Measurements from ENCODE around the gene PDE1C. TPM values are rescaled to one million over a fixed set of nuclear protein-coding genes. Genes with fewer than 3 reads are reported as not detected.
A peak's percentile ranks its signal among the peaks of the same experiment; 100 is the strongest.

The PDE1C gene
- polyA plus RNA-seq, 1 of the 3 experiments (the other 2 are of a cell fraction), result 4.6 TPM

DNA sequence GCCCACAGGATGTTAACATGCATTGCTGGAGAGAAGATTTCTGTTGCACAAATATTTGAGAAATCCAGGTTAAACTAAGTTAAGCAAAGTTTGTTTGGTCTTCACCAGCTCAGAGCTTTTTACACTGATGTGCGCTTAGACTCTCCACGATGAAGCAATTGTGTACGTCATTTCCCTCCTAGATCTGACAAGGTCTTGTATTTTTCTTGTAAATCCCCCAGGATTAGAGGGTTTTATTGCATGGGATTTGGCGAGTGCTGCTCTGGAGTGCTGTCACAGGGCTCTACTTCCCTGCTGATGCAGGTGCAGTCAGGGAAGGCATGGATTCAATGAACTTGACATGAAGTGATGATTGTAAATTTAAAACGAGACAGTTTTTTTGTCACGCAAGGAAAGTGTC is 173.3 kb downstream of the PDE1C start:
- TF ChIP-seq RCOR1 (IDR thresholded peaks at IDR 0.05; ENCODE audit: low read length) (no peak), NRF1 (IDR thresholded peaks at IDR 0.05; ENCODE audit: low read depth, low read length) (no peak), JUND (IDR thresholded peaks at IDR 0.05) (no peak)
- no peaks in the 10 kb centered on the region for H4K20me1 ChIP-seq (ENCODE audit: insufficient read depth)
- no peaks in the 10 kb centered on the region for H3K36me3 ChIP-seq (replicated peaks in 1 of 2; ENCODE audit: control insufficient read depth in 1 of 2, insufficient read depth in 2 of 2, low read length in 1 of 2)
- no peak overlapping the region for H3K4me2 ChIP-seq
- H3K4me1 ChIP-seq (ENCODE audit: control insufficient read depth in 1 of 2, insufficient read depth in 2 of 2, low read depth in 1 of 2, low read length in 1 of 2), result peaks cover 0 to 2% of the 10 kb centered on the region in 2 experiments; a peak in 2 of 4 replicates
- H3K27ac ChIP-seq (ENCODE audit: low read depth in 2 of 2, low read length in 1 of 2), result no peak overlapping the region; a peak in 1 of 4 replicates
- H3F3A ChIP-seq (replicated peaks; ENCODE audit: insufficient read depth), result no peaks in the 10 kb centered on the region
- CTCF ChIA-PET, result no interaction called here
- H2AFZ ChIP-seq (ENCODE audit: low read depth), result no peak overlapping the region
- H3K79me2 ChIP-seq (ENCODE audit: insufficient read depth), result no peaks in the 10 kb centered on the region
- POLR2A ChIA-PET, result no interaction called here
- WGBS (ENCODE audit: low lambda C conversion rate), result 14% methylated on average over 6 of the region's 6 CpGs
- no peak overlapping the region for H3K9ac ChIP-seq
- H3K4me3 ChIP-seq (ENCODE audit: low read depth in 2 of 2, low read length in 1 of 2), result no peak overlapping the region
- DNase-seq, result no peak
- H3K9me3 ChIP-seq, result no peaks in the 10 kb centered on the region; the same call in 1 of the 2 replicates
- peaks cover 9% of the 10 kb centered on the region; the same call in 1 of the 2 replicates for H3K27me3 ChIP-seq (ENCODE audit: insufficient read depth)
- no peaks in the 10 kb centered on the region for H3K9me2 ChIP-seq

DNA sequence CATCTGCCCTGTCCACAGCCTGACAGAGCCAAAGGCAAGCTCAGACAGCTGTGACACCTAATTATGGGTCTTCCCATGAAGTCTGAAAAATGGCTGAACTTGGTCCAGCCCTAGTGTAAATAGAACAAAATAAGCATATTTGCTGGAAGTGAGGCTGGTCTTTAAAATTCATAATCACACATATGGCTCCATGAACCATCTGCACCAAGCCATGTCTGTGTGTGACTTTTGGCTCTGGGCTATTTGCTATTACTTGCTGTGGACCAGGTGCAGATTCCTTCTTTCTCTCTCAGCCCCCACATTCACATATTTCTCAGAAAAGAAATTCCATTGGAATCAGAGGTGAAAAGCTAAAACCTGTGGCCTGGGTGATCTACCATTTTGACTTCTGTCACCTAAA is 175.9 kb downstream of the PDE1C start:
- Histone ChIP-seq H3K9me3 (no peaks in the 10 kb centered on the region), H3K4me1 (ENCODE audit: control insufficient read depth in 1 of 2, insufficient read depth in 2 of 2, low read depth in 1 of 2, low read length in 1 of 2) (peaks cover 0 to 2% of the 10 kb centered on the region in 2 experiments; a peak in 2 of 4 replicates), H3K36me3 (replicated peaks in 1 of 2; ENCODE audit: control insufficient read depth in 1 of 2, insufficient read depth in 2 of 2, low read length in 1 of 2) (no peaks in the 10 kb centered on the region), H3K27me3 (ENCODE audit: insufficient read depth) (peaks cover 4% of the 10 kb centered on the region; the same call in 1 of the 2 replicates), H3K27ac (ENCODE audit: low read depth in 2 of 2, low read length in 1 of 2) (no peak overlapping the region), H3K9me2 (no peaks in the 10 kb centered on the region), H3F3A (replicated peaks; ENCODE audit: insufficient read depth) (no peaks in the 10 kb centered on the region), H3K4me3 (ENCODE audit: low read depth in 2 of 2, low read length in 1 of 2) (no peak overlapping the region), H4K20me1 (ENCODE audit: insufficient read depth) (no peaks in the 10 kb centered on the region), H3K79me2 (ENCODE audit: insufficient read depth) (no peaks in the 10 kb centered on the region), H3K9ac (no peak overlapping the region), H3K4me2 (no peak overlapping the region), H2AFZ (ENCODE audit: low read depth) (no peak overlapping the region)
- TF ChIP-seq FOSL2 (IDR thresholded peaks at IDR 0.05; ENCODE audit: borderline replicate concordance, low read depth) (no peak), MEF2A (IDR thresholded peaks at IDR 0.05; ENCODE audit: borderline replicate concordance, low read depth) (no peak), ELF1 (IDR thresholded peaks at IDR 0.05) (no peak)
- TF ChIP-seq, protein P1, sequence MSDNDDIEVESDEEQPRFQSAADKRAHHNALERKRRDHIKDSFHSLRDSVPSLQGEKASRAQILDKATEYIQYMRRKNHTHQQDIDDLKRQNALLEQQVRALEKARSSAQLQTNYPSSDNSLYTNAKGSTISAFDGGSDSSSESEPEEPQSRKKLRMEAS (IDR thresholded peaks at IDR 0.05; ENCODE audit: low read depth), result no peak
- CTCF ChIA-PET, result no interaction called here
- POLR2A ChIA-PET, result no interaction called here
- DNase-seq, result no peak

DNA sequence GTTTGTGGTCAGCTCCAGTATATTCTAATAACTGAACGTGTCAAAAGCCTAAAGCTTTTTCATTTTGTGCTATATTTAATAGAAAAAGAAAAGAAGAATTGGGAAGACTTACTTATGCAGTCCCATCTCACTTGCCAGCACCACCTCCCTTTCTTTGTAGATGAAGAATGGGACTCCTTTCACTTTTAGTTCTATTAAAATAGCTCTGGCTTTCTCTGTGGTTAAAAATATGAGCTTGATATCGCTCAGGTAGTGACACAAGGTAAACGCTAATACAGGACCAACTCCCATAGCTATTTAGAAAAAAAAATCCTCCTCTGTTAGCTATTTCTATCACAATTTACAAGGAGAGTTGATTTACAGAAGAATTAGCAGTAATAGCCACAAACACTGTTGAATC is 176.8 kb downstream of the PDE1C start:
- TF ChIP-seq, protein P2, sequence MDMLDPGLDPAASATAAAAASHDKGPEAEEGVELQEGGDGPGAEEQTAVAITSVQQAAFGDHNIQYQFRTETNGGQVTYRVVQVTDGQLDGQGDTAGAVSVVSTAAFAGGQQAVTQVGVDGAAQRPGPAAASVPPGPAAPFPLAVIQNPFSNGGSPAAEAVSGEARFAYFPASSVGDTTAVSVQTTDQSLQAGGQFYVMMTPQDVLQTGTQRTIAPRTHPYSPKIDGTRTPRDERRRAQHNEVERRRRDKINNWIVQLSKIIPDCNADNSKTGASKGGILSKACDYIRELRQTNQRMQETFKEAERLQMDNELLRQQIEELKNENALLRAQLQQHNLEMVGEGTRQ (IDR thresholded peaks at IDR 0.05; ENCODE audit: borderline replicate concordance, low read depth, low read length), result no peak
- TF ChIP-seq, protein P3, sequence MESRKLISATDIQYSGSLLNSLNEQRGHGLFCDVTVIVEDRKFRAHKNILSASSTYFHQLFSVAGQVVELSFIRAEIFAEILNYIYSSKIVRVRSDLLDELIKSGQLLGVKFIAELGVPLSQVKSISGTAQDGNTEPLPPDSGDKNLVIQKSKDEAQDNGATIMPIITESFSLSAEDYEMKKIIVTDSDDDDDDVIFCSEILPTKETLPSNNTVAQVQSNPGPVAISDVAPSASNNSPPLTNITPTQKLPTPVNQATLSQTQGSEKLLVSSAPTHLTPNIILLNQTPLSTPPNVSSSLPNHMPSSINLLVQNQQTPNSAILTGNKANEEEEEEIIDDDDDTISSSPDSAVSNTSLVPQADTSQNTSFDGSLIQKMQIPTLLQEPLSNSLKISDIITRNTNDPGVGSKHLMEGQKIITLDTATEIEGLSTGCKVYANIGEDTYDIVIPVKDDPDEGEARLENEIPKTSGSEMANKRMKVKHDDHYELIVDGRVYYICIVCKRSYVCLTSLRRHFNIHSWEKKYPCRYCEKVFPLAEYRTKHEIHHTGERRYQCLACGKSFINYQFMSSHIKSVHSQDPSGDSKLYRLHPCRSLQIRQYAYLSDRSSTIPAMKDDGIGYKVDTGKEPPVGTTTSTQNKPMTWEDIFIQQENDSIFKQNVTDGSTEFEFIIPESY (IDR thresholded peaks at IDR 0.05; ENCODE audit: borderline replicate concordance, low read depth), result no peak
- TF ChIP-seq, protein P4, sequence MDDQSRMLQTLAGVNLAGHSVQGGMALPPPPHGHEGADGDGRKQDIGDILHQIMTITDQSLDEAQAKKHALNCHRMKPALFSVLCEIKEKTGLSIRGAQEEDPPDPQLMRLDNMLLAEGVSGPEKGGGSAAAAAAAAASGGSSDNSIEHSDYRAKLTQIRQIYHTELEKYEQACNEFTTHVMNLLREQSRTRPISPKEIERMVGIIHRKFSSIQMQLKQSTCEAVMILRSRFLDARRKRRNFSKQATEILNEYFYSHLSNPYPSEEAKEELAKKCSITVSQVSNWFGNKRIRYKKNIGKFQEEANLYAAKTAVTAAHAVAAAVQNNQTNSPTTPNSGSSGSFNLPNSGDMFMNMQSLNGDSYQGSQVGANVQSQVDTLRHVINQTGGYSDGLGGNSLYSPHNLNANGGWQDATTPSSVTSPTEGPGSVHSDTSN (IDR thresholded peaks at IDR 0.05), result no peak
- TF ChIP-seq ELF1 (IDR thresholded peaks at IDR 0.05) (no peak), FOXJ3 (CRISPR knock-in tag; IDR thresholded peaks at IDR 0.05) (no peak), TAF1 (IDR thresholded peaks at IDR 0.05; ENCODE audit: borderline replicate concordance, low read depth, low read length) (no peak), GABPA (IDR thresholded peaks at IDR 0.05; ENCODE audit: low read depth) (no peak), EP300 (IDR thresholded peaks at IDR 0.05; ENCODE audit: borderline replicate concordance in 1 of 2, low read depth in 1 of 2, low read length in 1 of 2) (no peak)
- TF ChIP-seq, protein P5, sequence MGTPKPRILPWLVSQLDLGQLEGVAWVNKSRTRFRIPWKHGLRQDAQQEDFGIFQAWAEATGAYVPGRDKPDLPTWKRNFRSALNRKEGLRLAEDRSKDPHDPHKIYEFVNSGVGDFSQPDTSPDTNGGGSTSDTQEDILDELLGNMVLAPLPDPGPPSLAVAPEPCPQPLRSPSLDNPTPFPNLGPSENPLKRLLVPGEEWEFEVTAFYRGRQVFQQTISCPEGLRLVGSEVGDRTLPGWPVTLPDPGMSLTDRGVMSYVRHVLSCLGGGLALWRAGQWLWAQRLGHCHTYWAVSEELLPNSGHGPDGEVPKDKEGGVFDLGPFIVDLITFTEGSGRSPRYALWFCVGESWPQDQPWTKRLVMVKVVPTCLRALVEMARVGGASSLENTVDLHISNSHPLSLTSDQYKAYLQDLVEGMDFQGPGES (IDR thresholded peaks at IDR 0.05; ENCODE audit: low read depth, low read length), result no peak
- peaks cover 0 to 2% of the 10 kb centered on the region in 2 experiments; a peak in 2 of 4 replicates for H3K4me1 ChIP-seq (ENCODE audit: control insufficient read depth in 1 of 2, insufficient read depth in 2 of 2, low read depth in 1 of 2, low read length in 1 of 2)
- POLR2A ChIA-PET, result no interaction called here
- H3K9me2 ChIP-seq, result no peaks in the 10 kb centered on the region
- no peaks in the 10 kb centered on the region for H3K36me3 ChIP-seq (replicated peaks in 1 of 2; ENCODE audit: control insufficient read depth in 1 of 2, insufficient read depth in 2 of 2, low read length in 1 of 2)
- no peaks in the 10 kb centered on the region for H3F3A ChIP-seq (replicated peaks; ENCODE audit: insufficient read depth)
- CTCF ChIA-PET, result interaction anchor here (0.6 kb wide), 1 partner anchor 11 kb away, joined by 4 read pairs; no protein-coding TSS in a partner anchor
- no peaks in the 10 kb centered on the region for H3K9me3 ChIP-seq
- no peaks in the 10 kb centered on the region; the same call in 1 of the 2 replicates for H3K27me3 ChIP-seq (ENCODE audit: insufficient read depth)
- H2AFZ ChIP-seq (ENCODE audit: low read depth), result no peak overlapping the region
- H3K9ac ChIP-seq, result no peak overlapping the region
- H3K4me2 ChIP-seq, result no peak overlapping the region
- H3K27ac ChIP-seq (ENCODE audit: low read depth in 2 of 2, low read length in 1 of 2), result peak overlapping the region in 1 of 2 experiments; percentile 23; a peak in 1 of 4 replicates
- no peak overlapping the region for H3K4me3 ChIP-seq (ENCODE audit: low read depth in 2 of 2, low read length in 1 of 2)
- DNase-seq, result no peak
- WGBS (ENCODE audit: low lambda C conversion rate), result 11% methylated on average over 3 of the region's 3 CpGs
- no peaks in the 10 kb centered on the region for H4K20me1 ChIP-seq (ENCODE audit: insufficient read depth)
- no peaks in the 10 kb centered on the region for H3K79me2 ChIP-seq (ENCODE audit: insufficient read depth)

Data from SK-N-SH (cell line).